ENCODE data around the gene MBNL1.

GRCh38 chr3:152391671-152392070 lies 122.9 kb downstream of the MBNL1 start:
- TF ChIP-seq, protein P1, sequence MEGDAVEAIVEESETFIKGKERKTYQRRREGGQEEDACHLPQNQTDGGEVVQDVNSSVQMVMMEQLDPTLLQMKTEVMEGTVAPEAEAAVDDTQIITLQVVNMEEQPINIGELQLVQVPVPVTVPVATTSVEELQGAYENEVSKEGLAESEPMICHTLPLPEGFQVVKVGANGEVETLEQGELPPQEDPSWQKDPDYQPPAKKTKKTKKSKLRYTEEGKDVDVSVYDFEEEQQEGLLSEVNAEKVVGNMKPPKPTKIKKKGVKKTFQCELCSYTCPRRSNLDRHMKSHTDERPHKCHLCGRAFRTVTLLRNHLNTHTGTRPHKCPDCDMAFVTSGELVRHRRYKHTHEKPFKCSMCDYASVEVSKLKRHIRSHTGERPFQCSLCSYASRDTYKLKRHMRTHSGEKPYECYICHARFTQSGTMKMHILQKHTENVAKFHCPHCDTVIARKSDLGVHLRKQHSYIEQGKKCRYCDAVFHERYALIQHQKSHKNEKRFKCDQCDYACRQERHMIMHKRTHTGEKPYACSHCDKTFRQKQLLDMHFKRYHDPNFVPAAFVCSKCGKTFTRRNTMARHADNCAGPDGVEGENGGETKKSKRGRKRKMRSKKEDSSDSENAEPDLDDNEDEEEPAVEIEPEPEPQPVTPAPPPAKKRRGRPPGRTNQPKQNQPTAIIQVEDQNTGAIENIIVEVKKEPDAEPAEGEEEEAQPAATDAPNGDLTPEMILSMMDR (IDR thresholded peaks at IDR 0.05), result no peak
- no peak for TF ChIP-seq POLR2A (IDR thresholded peaks at IDR 0.05)
